HG03558 (cell line): ENCODE results near the gene PAK1.

Experiments
- ATAC-seq: cut with Tn5 transposase; IDR thresholded peaks from one replicate; pipeline ENCODE4 v1.9.1; 2021; ENCODE audit warnings: moderate number of reproducible peaks; ENCODE audit not compliant: unreplicated experiment; ENCODE audit errors: extremely low read depth

Gene PAK1

GRCh38 chr11:77381729-77382665 lies 91.9 kb downstream of the PAK1 start:
- no peak for ATAC-seq

- ATAC-seq: no peak
Measured at GRCh38 chr11:77379934-77380333, 94.0 kb downstream of the PAK1 start.

GRCh38 chr11:77379253-77379652 lies 94.6 kb downstream of the PAK1 start:
- ATAC-seq: no peak

- no peak for ATAC-seq
Measured at GRCh38 chr11:77377734-77378133, 96.2 kb downstream of the PAK1 start.

GRCh38 chr11:77375107-77375506 lies 98.8 kb downstream of the PAK1 start:
- no peak for ATAC-seq

GRCh38 chr11:77374611-77375031 lies 99.3 kb downstream of the PAK1 start:
- no peak for ATAC-seq

- ATAC-seq: no peak
Measured at GRCh38 chr11:77374108-77374507, 99.8 kb downstream of the PAK1 start.

- no peak for ATAC-seq
Measured at GRCh38 chr11:77372726-77373125, 101.2 kb downstream of the PAK1 start.

GRCh38 chr11:77371646-77372045 lies 102.2 kb downstream of the PAK1 start:
- ATAC-seq: no peak

- ATAC-seq: no peak
Measured at GRCh38 chr11:77370217-77370616, 103.7 kb downstream of the PAK1 start.

GRCh38 chr11:77361184-77361583 lies 112.7 kb downstream of the PAK1 start:
- no peak for ATAC-seq

GRCh38 chr11:77359481-77359880 lies 114.4 kb downstream of the PAK1 start:
- no peak for ATAC-seq

- no peak for ATAC-seq
Measured at GRCh38 chr11:77353131-77353530, 120.8 kb downstream of the PAK1 start.

GRCh38 chr11:77351281-77351886 lies 122.5 kb downstream of the PAK1 start:
- ATAC-seq: no peak

GRCh38 chr11:77347948-77348347 lies 125.9 kb downstream of the PAK1 start:
- no peak for ATAC-seq

GRCh38 chr11:77346906-77347603 lies 126.8 kb downstream of the PAK1 start:
- ATAC-seq: no peak

GRCh38 chr11:77345621-77346020 lies 128.3 kb downstream of the PAK1 start:
- ATAC-seq: no peak

GRCh38 chr11:77340501-77340900 lies 133.4 kb downstream of the PAK1 start:
- ATAC-seq: no peak

- ATAC-seq: no peak
Measured at GRCh38 chr11:77332259-77332658, 141.6 kb downstream of the PAK1 start.

GRCh38 chr11:77325159-77325558 lies 148.7 kb downstream of the PAK1 start:
- no peak for ATAC-seq

- ATAC-seq: no peak
Measured at GRCh38 chr11:77324508-77324907, 149.4 kb downstream of the PAK1 start.
